HepG2 (cell line): ENCODE data around the gene HLA-DQA1. TPM values are rescaled to one million over a fixed set of nuclear protein-coding genes. Genes with fewer than 3 reads are reported as not detected.

Source experiments
- ATAC-seq: fragments of 200-7000 bp; cut with Tn5 transposase; 3 replicates; pipeline ENCODE4 v1.9.1; 2020; ENCODE audit warnings: mild to moderate bottlenecking, moderate library complexity
- BruUV-seq: library from RNA; stranded (reverse); fragments of 400-500 nt; replicated peaks from 2 replicates; lab custom pipeline; 2021; lab: Mats Ljungman, UMichigan
- CTCF ChIA-PET: fragments of 300-600 bp; formaldehyde crosslinking; extraction: SDS; loops from one replicate; lab custom pipeline; 2021; ENCODE audit warnings: low total read pairs, inconsistent platforms, low intra/inter-chr PET ratio; lab: Yijun Ruan, JAX
- POLR2A ChIA-PET: fragments of 350-600 bp; sonication (Branson Sonifier 250); formaldehyde crosslinking; loops from one replicate; lab custom pipeline; 2020; ENCODE audit warnings: antibody characterized with exemption, inconsistent platforms; lab: Yijun Ruan, JAX
- DNase-seq: peaks from one replicate; pipeline ENCODE4 v3.0.0-alpha.2; 2015; ENCODE audit warnings: low spot score
- FAIRE-seq: peaks from 3 replicates; lab custom pipeline; 2011; peaks lifted over from hg19 to GRCh38; lab: Jason Lieb, UNC
- H2AFZ ChIP-seq: one replicate; pipeline ENCODE4 v1.6.1; 2011; ENCODE audit warnings: low read length, inconsistent platforms
- H3K27ac ChIP-seq: fragments of 300-600 bp; 3 replicates; pipeline ENCODE4 v1.8.0; 2011; ENCODE audit warnings: mixed run types, mild to moderate bottlenecking, mixed read lengths, low read length, inconsistent platforms; ENCODE audit not compliant: insufficient read depth; ENCODE audit errors: extremely low read length
- H3K27me3 ChIP-seq, 2 experiments: fragments of 200-600 bp in 1 of 2; 2 replicates in 1 of 2; 3 replicates in 1 of 2; pipeline versions ENCODE4 v1.6.0 to v1.8.0; 2011; ENCODE audit warnings: low read length in 2 of 2, mild to moderate bottlenecking in 2 of 2, moderate library complexity in 2 of 2, inconsistent platforms in 1 of 2; ENCODE audit not compliant: insufficient read depth in 2 of 2, control insufficient read depth in 1 of 2
- H3K36me3 ChIP-seq, 2 experiments: fragments of 200-600 bp in 1 of 2; replicated peaks in 1 of 2; 2 replicates in 1 of 2; 3 replicates in 1 of 2; pipeline versions ENCODE4 v1.5.1 to v1.8.0; 2011; ENCODE audit warnings: low read length in 2 of 2, inconsistent platforms in 1 of 2; ENCODE audit not compliant: insufficient read depth in 2 of 2, control insufficient read depth in 1 of 2
- H3K4me1 ChIP-seq: 2 replicates; pipeline ENCODE4 v1.5.1; 2012; ENCODE audit warnings: low read length, inconsistent platforms; ENCODE audit not compliant: insufficient read depth
- H3K4me2 ChIP-seq: 2 replicates; pipeline ENCODE4 v1.6.0; 2011; ENCODE audit warnings: low read depth, low read length, inconsistent platforms
- H3K4me3 ChIP-seq, 3 experiments: fragments of 200-600 bp in 1 of 3; sonication (generic), shearing (Covaris generic) in 1 of 3; replicated peaks in 1 of 3; 2 replicates each; pipeline ENCODE4 v1.5.1; 2011 to 2016; ENCODE audit warnings: low read length in 3 of 3, inconsistent platforms in 2 of 3, low read depth in 2 of 3, mild to moderate bottlenecking in 2 of 3, control low read depth in 1 of 3, mixed read lengths in 1 of 3; ENCODE audit not compliant: insufficient read depth in 1 of 3
- H3K79me2 ChIP-seq: one replicate; pipeline ENCODE4 v1.6.1; 2011; ENCODE audit warnings: low read length, inconsistent platforms; ENCODE audit not compliant: insufficient read depth
- H3K9ac ChIP-seq: 2 replicates; pipeline ENCODE4 v1.6.0; 2011; ENCODE audit warnings: mild to moderate bottlenecking, low read depth, low read length, inconsistent platforms; ENCODE audit not compliant: insufficient read depth
- H3K9me3 ChIP-seq: 2 replicates; pipeline ENCODE4 v1.5.1; 2012; ENCODE audit warnings: mild to moderate bottlenecking, low read length
- H4K20me1 ChIP-seq: 2 replicates; pipeline ENCODE4 v1.6.0; 2011; ENCODE audit warnings: inconsistent platforms, mild to moderate bottlenecking, low read length, moderate library complexity; ENCODE audit not compliant: insufficient read depth
- CEBPG ChIP-seq: IDR thresholded peaks from 2 replicates; pipeline ENCODE4 v1.6.1; 2016
- JUND ChIP-seq: sonication (generic); formaldehyde crosslinking; IDR thresholded peaks from 2 replicates; pipeline ENCODE4 v1.8.0; 2022; ENCODE audit warnings: mild to moderate bottlenecking, missing genetic modification reagents
- LBX2 ChIP-seq: sonication (generic); formaldehyde crosslinking; IDR thresholded peaks from 2 replicates; pipeline ENCODE4 v1.5.0; 2020; ENCODE audit warnings: missing genetic modification reagents, mild to moderate bottlenecking, borderline replicate concordance
- RARG ChIP-seq: sonication (generic); formaldehyde crosslinking; IDR thresholded peaks from 2 replicates; pipeline ENCODE4 v1.4.0; 2020; ENCODE audit warnings: low read depth, mild to moderate bottlenecking, missing genetic modification reagents
- RFX5 ChIP-seq: IDR thresholded peaks from 2 replicates; pipeline ENCODE4 v1.6.1; 2011; ENCODE audit warnings: low read depth, low read length, improper control_type of control experiment
- SIX1 ChIP-seq: sonication (generic); formaldehyde crosslinking; IDR thresholded peaks from 2 replicates; pipeline ENCODE4 v1.4.0; 2020; ENCODE audit warnings: missing genetic modification reagents, borderline replicate concordance
- ZNF350 ChIP-seq: sonication (generic); formaldehyde crosslinking; IDR thresholded peaks from 2 replicates; pipeline ENCODE4 v1.4.0; 2020; ENCODE audit warnings: mild to moderate bottlenecking, low read depth, missing genetic modification reagents, borderline replicate concordance
- ZNF740 ChIP-seq: sonication (generic); formaldehyde crosslinking; IDR thresholded peaks from 2 replicates; pipeline ENCODE4 v1.4.0; 2020; ENCODE audit warnings: missing genetic modification reagents
- WGBS: methylation state at CpG from one replicate; pipeline ENCODE4 v1.1.6; 2017; ENCODE audit warnings: low lambda C conversion rate; 5-methylcytosine and 5-hydroxymethylcytosine counted together
- in situ Hi-C: cut with HindIII; loops from 2 replicates; pipeline ENCODE4 v1.10.0; 2017; ENCODE audit warnings: low pct_unique_long_range_greater_than_20kb; ENCODE audit not compliant: extremely low pct_ligation_motif_present
- intact Hi-C: fragments of 100-400 bp; cut with micrococcal nuclease; formaldehyde crosslinking; loops from one replicate; pipeline ENCODE4 v1.10.0; 2022; ENCODE audit not compliant: unreplicated experiment
- polyA plus RNA-seq, 8 experiments: library from polyadenylated mRNA; depleted of rRNA in 3 of 8; stranded (reverse) in 7 of 8; unstranded in 1 of 8; fragments of >200 nt; fragmentation: Illumina TruSeq in 4 of 8; extraction: Trizol in 4 of 8; gene quantifications; 2 replicates each; pipeline versions ENCODE4 v1.2.1 to v1.2.3, GENCODE V29; 2011 to 2016; ENCODE audit warnings: low read depth in 4 of 8, missing spikeins in 1 of 8, mixed read lengths in 1 of 8; ENCODE audit not compliant: insufficient read depth in 1 of 8
- total RNA-seq, 5 experiments: library from RNA; depleted of rRNA; stranded (reverse); fragments of >200 nt; fragmentation: Illumina TruSeq; extraction: Trizol; gene quantifications; 2 replicates each; pipeline ENCODE4 v1.2.3, GENCODE V29; 2016; ENCODE audit warnings: low read depth in 1 of 5

The HLA-DQA1 gene
- total and polyA plus RNA-seq, 2 of the 13 experiments (the other 11 are each of a cell fraction or from before 2014, with no cell fraction given) = not detected

GRCh38 chr6:32604434-32604877 lies 32.8 kb upstream of the HLA-DQA1 start:
- Histone ChIP-seq H3K27ac (no peak overlapping the region), H3K4me3 (no peak overlapping the region), H3K9me3 (no peaks in the 10 kb centered on the region; the same call in 1 of the 2 replicates), H3K27me3 (0 out of 5 replicates have a peak, but pooled peaks cover 1 to 4% of the 10 kb centered on the region in 2 experiments), H3K79me2 (no peaks in the 10 kb centered on the region), H3K36me3 (no peaks in the 10 kb centered on the region), H3K4me1 (no peaks in the 10 kb centered on the region), H3K4me2 (no peak overlapping the region), H2AFZ (no peak overlapping the region), H4K20me1 (no peaks in the 10 kb centered on the region)
- FAIRE-seq (no peak), ATAC-seq (no peak)
- WGBS = 25% methylated on average over 3 of the region's 3 CpGs
- CTCF ChIA-PET = no interaction called here
- BruUV-seq = no TSS peak
- TF ChIP-seq LBX2 (CRISPR knock-in tag) (no peak), ZNF350 (CRISPR knock-in tag) (no peak), SIX1 (no peak), ZNF740 (CRISPR knock-in tag) (no peak), RARG (no peak), RFX5 (peak; percentile 91), CEBPG (no peak), JUND (CRISPR knock-in tag) (no peak)
- TF ChIP-seq, all 625 proteins: peak for 1
- DNase-seq = no peak
- H3K9ac ChIP-seq = no peak overlapping the region
- intact Hi-C loops = no loop called here
- in situ Hi-C loops = no loop called here
- POLR2A ChIA-PET = no interaction called here
